Pons (tissue), 1 donor: Measurements from ENCODE around the gene ASMTL.
A peak's percentile ranks its signal among the peaks of the same experiment; 100 is the strongest.
"Not testable (repeated sequence)": the region's sequence is repeated elsewhere in the genome, so short reads cannot be mapped to it uniquely, and the experiment has no call there.

Experiments used
- DNase-seq: peaks from one replicate; pipeline ENCODE4 v3.0.0-alpha.2; 2016; ENCODE audit warnings: low spot score

The ASMTL gene

GRCh38 chrX:1453951-1454785 lies 1.5 kb upstream of the ASMTL start:
- DNase-seq, result peak; percentile 75

- no peak for DNase-seq
Measured at GRCh38 chrX:1453395-1453783, 680 bp upstream of the ASMTL start.

GRCh38 chrX:1451661-1452515 lies 821 bp downstream of the ASMTL start:
- no peak for DNase-seq

GRCh38 chrX:1451251-1451660 lies 1.5 kb downstream of the ASMTL start:
- no peak for DNase-seq

- no peak for DNase-seq
Measured at GRCh38 chrX:1450361-1451161, 2.1 kb downstream of the ASMTL start.

- no peak for DNase-seq
Measured at GRCh38 chrX:1449823-1450149, 2.9 kb downstream of the ASMTL start.

- no peak for DNase-seq
Measured at GRCh38 chrX:1449036-1449822, 3.5 kb downstream of the ASMTL start.

- not testable (repeated sequence) for DNase-seq
Measured at GRCh38 chrX:1448573-1449001, 4.1 kb downstream of the ASMTL start.

- DNase-seq, result not testable (repeated sequence)
Measured at GRCh38 chrX:1447969-1448572, 4.6 kb downstream of the ASMTL start.

GRCh38 chrX:1446984-1447968 lies 5.4 kb downstream of the ASMTL start:
- not testable (repeated sequence) for DNase-seq

GRCh38 chrX:1444561-1445500 lies 7.9 kb downstream of the ASMTL start:
- no peak for DNase-seq

GRCh38 chrX:1443496-1444075 lies 9.1 kb downstream of the ASMTL start:
- DNase-seq, result no peak

- DNase-seq, result no peak
Measured at GRCh38 chrX:1442724-1443367, 9.9 kb downstream of the ASMTL start.

GRCh38 chrX:1442016-1442665 lies 10.6 kb downstream of the ASMTL start:
- no peak for DNase-seq

- no peak for DNase-seq
Measured at GRCh38 chrX:1440506-1440905, 12.2 kb downstream of the ASMTL start.

GRCh38 chrX:1435241-1435895 lies 17.3 kb downstream of the ASMTL start:
- no peak for DNase-seq

- DNase-seq, result no peak
Measured at GRCh38 chrX:1434871-1435240, 17.9 kb downstream of the ASMTL start.
